Ovary (tissue), 9 donors: ENCODE data around the gene UPK3B. TPM values are rescaled to one million over a fixed set of nuclear protein-coding genes. Genes with fewer than 3 reads are reported as not detected.
"Not testable (repeated sequence)": the region's sequence is repeated elsewhere in the genome, so short reads cannot be mapped to it uniquely, and the experiment has no call there.

Source experiments
- DNase-seq, 5 donors: peaks; one replicate each; pipeline ENCODE4 v3.0.0-alpha.2; 2019 to 2020
- H3K27ac ChIP-seq, 2 donors: fragments of 200-600 bp; one replicate each; pipeline versions ENCODE4 v1.5.1 to v1.8.0; 2019 to 2022
- H3K27me3 ChIP-seq: fragments of 200-600 bp; one replicate; pipeline ENCODE4 v1.8.0; 2022
- H3K36me3 ChIP-seq: fragments of 200-600 bp; sonication (generic); one replicate; pipeline ENCODE4 v1.5.1; 2019
- H3K4me1 ChIP-seq: one replicate; pipeline ENCODE4 v1.8.1; 2013; ENCODE audit warnings: mild to moderate bottlenecking, moderate library complexity; ENCODE audit not compliant: insufficient read depth
- H3K4me3 ChIP-seq: fragments of 200-600 bp; sonication (generic); one replicate; pipeline ENCODE4 v1.5.1; 2017
- H3K9me3 ChIP-seq, 2 donors: fragments of 200-600 bp in 1 of 2; sonication (generic) in 1 of 2; one replicate each; pipeline versions ENCODE4 v1.5.1 to v1.8.1; 2013 to 2019; ENCODE audit warnings: mild to moderate bottlenecking in 1 of 2, moderate library complexity in 1 of 2
- POLR2A ChIP-seq: fragments of 450-650 bp; IDR thresholded peaks from one replicate; pipeline ENCODE4 v1.6.1; 2017; ENCODE audit warnings: antibody characterized with exemption, mild to moderate bottlenecking, moderate library complexity
- WGBS, 3 donors: extraction: QIAGEN DNeasy Blood & Tissue Kit in 1 of 3; methylation state at CpG; one replicate each; pipeline versions ENCODE4 v1.1.5 to v1.1.7; 2013 to 2017; 5-methylcytosine and 5-hydroxymethylcytosine counted together
- intact Hi-C, 4 donors: fragments of 100-400 bp; cut with DNase I; formaldehyde crosslinking; loops; one replicate each; pipeline versions ENCODE4 v1.11.0 to v1.15.1; 2022 to 2023
- polyA plus RNA-seq, 2 donors: library from polyadenylated mRNA; stranded (reverse); fragments of 200-250 nt in 1 of 2; fragments of 350-450 nt in 1 of 2; fragmentation: Illumina TruSeq in 1 of 2; extraction: RNeasy Lipid Tissue Mini Kit (QIAGEN cat#74804) in 1 of 2; gene quantifications; one replicate each; pipeline ENCODE4 v1.2.3, GENCODE V29; 2013 to 2014
- total RNA-seq, 7 donors: library from RNA; depleted of rRNA in 2 of 7; stranded (reverse); fragments of >200 nt in 2 of 7; fragmentation: NEBNext Ultra II Directional in 3 of 7; extraction: Animal tissue kit (Norgen Biotek cat#: 25700) in 3 of 7; gene quantifications; one replicate each; pipeline versions ENCODE4 v1.1.0 to v1.2.4, GENCODE V29; 2016 to 2023
- TF ChIP-seq, protein P1 (sequence below), 3 donors: fragments of 450-650 bp in 2 of 3; fragments of 200-600 bp in 1 of 3; IDR thresholded peaks; one replicate each; pipeline versions ENCODE4 v1.5.1 to v1.8.0; 2016 to 2022; ENCODE audit warnings: antibody characterized with exemption in 3 of 3, mild to moderate bottlenecking in 1 of 3
- donor health status: DM: no; HTN: no; CAD: no; lungs with moderate emphysema.
- donor health status: DM: no; HTN: no; CAD: no.
- donor health status: Bipolar disorder and iron deficiency.
- donor health status: DM: yes; HTN: yes; CAD: no.
- donor health status: DM: no; HTN: no; CAD: no.
- donor health status: DM: yes; HTN: yes; CAD: no.

Gene UPK3B
- total and polyA plus RNA-seq, 9 donors: 0.78 to 607 (median 2.7) TPM

DNA sequence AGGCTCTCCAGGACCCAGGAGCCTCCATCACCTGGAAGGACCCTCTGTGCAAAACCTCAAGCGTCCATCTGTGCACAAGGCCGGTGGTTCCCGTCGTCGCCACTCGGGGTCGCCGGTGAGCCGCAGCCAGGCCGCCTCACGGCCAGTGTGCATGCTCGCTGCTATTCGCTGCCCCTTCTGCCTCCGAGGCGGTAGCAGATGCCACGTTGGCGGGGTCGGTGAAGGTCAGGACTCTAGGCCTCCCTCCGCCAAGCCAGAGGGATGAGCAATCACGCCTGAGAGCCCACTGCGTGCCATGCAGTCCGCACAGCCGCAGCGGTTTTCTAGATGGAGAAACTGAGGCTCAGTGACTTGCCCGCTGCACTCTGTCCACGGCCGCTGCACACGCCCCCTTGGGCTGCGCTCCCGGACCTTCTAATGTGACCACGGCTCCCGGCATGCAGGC, 5.7 kb downstream of the UPK3B start:
- Histone ChIP-seq H3K4me1 (peaks cover 5% of the 10 kb centered on the region), H3K9me3 (no peaks in the 10 kb centered on the region), H3K4me3 (no peak overlapping the region), H3K36me3 (no peaks in the 10 kb centered on the region), H3K27ac (no peak overlapping the region), H3K27me3 (no peaks in the 10 kb centered on the region)
- 0 to 4% methylated on average over 12 to 32 of the region's 32 CpGs; no CpG with 5 or more reads in 1 of the 3 donors for WGBS, 3 donors
- TF ChIP-seq, protein P1, sequence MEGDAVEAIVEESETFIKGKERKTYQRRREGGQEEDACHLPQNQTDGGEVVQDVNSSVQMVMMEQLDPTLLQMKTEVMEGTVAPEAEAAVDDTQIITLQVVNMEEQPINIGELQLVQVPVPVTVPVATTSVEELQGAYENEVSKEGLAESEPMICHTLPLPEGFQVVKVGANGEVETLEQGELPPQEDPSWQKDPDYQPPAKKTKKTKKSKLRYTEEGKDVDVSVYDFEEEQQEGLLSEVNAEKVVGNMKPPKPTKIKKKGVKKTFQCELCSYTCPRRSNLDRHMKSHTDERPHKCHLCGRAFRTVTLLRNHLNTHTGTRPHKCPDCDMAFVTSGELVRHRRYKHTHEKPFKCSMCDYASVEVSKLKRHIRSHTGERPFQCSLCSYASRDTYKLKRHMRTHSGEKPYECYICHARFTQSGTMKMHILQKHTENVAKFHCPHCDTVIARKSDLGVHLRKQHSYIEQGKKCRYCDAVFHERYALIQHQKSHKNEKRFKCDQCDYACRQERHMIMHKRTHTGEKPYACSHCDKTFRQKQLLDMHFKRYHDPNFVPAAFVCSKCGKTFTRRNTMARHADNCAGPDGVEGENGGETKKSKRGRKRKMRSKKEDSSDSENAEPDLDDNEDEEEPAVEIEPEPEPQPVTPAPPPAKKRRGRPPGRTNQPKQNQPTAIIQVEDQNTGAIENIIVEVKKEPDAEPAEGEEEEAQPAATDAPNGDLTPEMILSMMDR (IDR thresholded peaks at IDR 0.05): peak in 2 of 3 donors; percentile 34 to 60
- no peak for TF ChIP-seq POLR2A
- DNase-seq: peak in 3 of 5 donors; percentile 45 to 80 (median 48)
- intact Hi-C loops: no loop called here

DNA sequence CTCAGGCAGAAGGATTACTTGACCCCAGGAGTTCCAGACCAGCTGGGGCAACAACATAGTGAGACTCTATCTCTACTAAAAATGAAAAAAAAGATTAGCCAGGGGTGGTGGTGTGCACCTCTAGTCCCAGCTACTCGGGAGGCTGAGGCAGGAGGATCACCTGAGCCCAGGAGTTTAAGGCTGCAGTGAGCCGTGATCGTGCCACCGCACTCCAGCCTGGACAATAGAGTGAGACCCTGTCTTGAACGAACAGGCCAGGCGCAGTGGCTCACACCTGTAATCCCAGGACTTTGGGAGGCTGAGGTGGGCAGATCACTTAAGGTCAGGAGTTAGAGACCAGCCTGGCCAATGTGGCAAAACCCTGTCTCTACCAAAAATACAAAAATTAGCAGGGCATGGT, 6.6 kb downstream of the UPK3B start:
- H3K4me1 ChIP-seq, intact Hi-C loops, H3K36me3 ChIP-seq, H3K27ac ChIP-seq, H3K9me3 ChIP-seq, H3K27me3 ChIP-seq, DNase-seq, H3K4me3 ChIP-seq: not testable (repeated sequence)
- 94% methylated on average over 6 of the region's 6 CpGs; no CpG with 5 or more reads in 2 of the 3 donors for WGBS, 3 donors

DNA sequence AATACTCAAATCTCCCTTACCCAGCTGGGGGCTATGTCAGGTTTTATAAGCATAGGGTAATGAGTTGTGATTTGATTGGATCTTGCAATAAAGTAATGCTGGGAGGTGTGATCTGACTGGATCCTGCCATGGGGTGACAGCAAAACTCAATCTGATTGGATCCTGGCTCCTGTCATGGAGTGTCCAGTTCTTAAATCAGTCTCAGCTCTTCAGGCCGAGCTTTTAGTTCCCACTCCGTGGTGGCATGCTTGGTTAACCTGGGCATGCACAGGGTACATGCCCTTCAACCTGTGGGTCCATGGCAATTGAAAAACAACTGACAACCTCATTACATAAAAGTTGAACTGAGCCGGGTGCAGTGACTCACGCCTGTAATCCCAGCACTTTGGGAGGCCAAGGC, 15.8 kb downstream of the UPK3B start:
- H3K9me3 ChIP-seq, H3K36me3 ChIP-seq, H3K27me3 ChIP-seq, DNase-seq, H3K4me1 ChIP-seq, H3K4me3 ChIP-seq, H3K27ac ChIP-seq, intact Hi-C loops: not testable (repeated sequence)
- 82 to 83% methylated on average over 1 to 2 of the region's 4 CpGs; no CpG with 5 or more reads in 1 of the 3 donors for WGBS, 3 donors

- H3K9me3 ChIP-seq, H3K4me1 ChIP-seq, H3K4me3 ChIP-seq, H3K27ac ChIP-seq, intact Hi-C loops, DNase-seq, H3K27me3 ChIP-seq, H3K36me3 ChIP-seq: not testable (repeated sequence)
- 72 to 92% methylated on average over 2 of the region's 2 CpGs; no CpG with 5 or more reads in 1 of the 3 donors for WGBS, 3 donors
Measured at GRCh38 chr7:76531643-76532042, 21.3 kb downstream of the UPK3B start.

DNA sequence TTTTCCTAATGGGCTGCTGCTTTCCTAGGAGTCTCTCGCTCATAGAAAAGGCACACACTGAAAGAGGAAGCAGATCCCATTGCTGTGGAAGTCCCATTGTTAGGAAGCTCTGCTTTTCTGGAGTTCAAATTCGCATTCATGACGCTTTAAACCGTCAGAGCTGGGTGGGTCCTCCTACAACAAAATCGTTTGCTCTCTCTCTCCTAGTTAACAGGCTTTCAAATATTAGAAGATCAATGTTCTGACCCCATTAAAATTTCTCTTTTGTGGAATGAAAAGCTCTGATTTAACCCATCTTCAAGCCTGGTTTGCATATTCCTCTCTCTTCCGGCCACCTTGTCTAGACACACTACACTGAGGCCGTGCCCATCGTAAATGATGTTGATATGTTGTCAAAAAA, 32.8 kb downstream of the UPK3B start, which contains the start of gene SPDYE16:
SPDYE16 (minus strand) TSS at position 101 of the 400 bp plus-strand sequence. CDS start 1,838 bp downstream, outside the sequence.
- H3K4me3 ChIP-seq, H3K4me1 ChIP-seq, H3K27me3 ChIP-seq, H3K36me3 ChIP-seq, H3K9me3 ChIP-seq, intact Hi-C loops, DNase-seq, H3K27ac ChIP-seq: not testable (repeated sequence)
- WGBS, 3 donors: no CpG with 5 or more reads among the region's 8 CpGs

- intact Hi-C loops, H3K27me3 ChIP-seq, H3K36me3 ChIP-seq, H3K4me1 ChIP-seq, H3K9me3 ChIP-seq: not testable (repeated sequence)
- TF ChIP-seq, protein P1 (IDR thresholded peaks at IDR 0.05): peak in 1 of 3 donors; percentile 15
- TF ChIP-seq POLR2A: peak; percentile 45
- WGBS, 3 donors: 0% methylated on average over 50 to 71 of the region's 71 CpGs
- Histone ChIP-seq H3K27ac (peak overlapping the region; percentile 9 to 74), H3K4me3 (peak overlapping the region; percentile 98)
- peak; percentile 86 to 91 (median 87) for DNase-seq
Measured at GRCh38 chr7:76549025-76549854, 38.9 kb downstream of the UPK3B start.

DNA sequence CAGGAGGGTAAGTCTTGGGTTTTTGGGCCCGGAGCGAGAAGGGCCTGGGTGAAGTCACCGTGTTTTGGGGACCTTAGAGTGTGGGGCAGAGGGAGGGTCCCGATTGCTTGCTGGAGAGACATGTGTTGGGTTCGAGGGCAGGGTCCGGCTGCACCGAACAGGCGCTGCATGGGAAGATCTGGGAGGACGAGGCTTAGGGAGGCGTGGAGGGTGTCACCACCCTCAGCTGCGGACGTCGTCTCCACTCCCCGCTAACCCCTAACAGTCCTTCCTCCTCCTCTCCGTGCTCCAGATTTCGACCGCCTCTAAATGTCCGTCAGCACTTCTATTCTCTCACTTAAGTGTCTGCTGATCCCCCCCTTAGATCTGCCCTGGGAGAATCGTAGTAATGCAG, 39.5 kb downstream of the UPK3B start:
- Histone ChIP-seq H3K4me3 (peak overlapping the region; percentile 98), H3K27ac (peak overlapping the region; percentile 9 to 74)
- intact Hi-C loops, H3K4me1 ChIP-seq, H3K36me3 ChIP-seq, H3K9me3 ChIP-seq, H3K27me3 ChIP-seq: not testable (repeated sequence)
- WGBS, 3 donors: 0 to 1% (median 0%) methylated on average over 18 to 19 of the region's 19 CpGs
- peak in 1 of 5 donors; percentile 21 for DNase-seq

DNA sequence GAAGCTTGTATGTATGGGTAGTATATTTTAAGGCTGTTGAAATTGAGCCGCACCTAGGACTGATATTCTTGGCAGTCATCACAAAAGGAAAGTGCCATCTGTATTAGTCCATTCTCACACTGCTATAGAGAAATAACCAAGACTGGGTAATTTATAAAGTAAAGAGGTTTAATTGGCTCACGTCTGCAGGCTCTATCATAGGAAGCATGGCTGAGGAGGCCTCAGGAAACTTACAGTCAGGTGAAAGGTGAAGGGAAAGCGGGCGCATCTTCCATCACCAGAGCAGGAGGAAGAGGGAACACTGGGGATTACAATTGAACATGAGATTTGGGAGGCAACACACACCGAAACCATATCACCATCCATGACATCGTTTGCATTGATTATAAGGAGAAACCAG, 41.6 kb downstream of the UPK3B start:
- H3K9me3 ChIP-seq, intact Hi-C loops, H3K27me3 ChIP-seq, H3K4me1 ChIP-seq, H3K27ac ChIP-seq, H3K36me3 ChIP-seq, DNase-seq, H3K4me3 ChIP-seq: not testable (repeated sequence)
- WGBS, 3 donors: 89 to 94% (median 93%) methylated on average over 6 of the region's 6 CpGs

- H3K27ac ChIP-seq, H3K36me3 ChIP-seq, DNase-seq, H3K9me3 ChIP-seq, H3K4me1 ChIP-seq, H3K27me3 ChIP-seq, H3K4me3 ChIP-seq, intact Hi-C loops: not testable (repeated sequence)
- 28 to 40% (median 31%) methylated on average over 6 of the region's 6 CpGs for WGBS, 3 donors
Measured at GRCh38 chr7:76559685-76560084, 49.3 kb downstream of the UPK3B start.

GRCh38 chr7:76560157-76560556, 49.8 kb downstream of the UPK3B start:
- H3K4me3 ChIP-seq, H3K27ac ChIP-seq, H3K9me3 ChIP-seq, H3K27me3 ChIP-seq, intact Hi-C loops, H3K4me1 ChIP-seq, DNase-seq, H3K36me3 ChIP-seq: not testable (repeated sequence)
- WGBS, 3 donors: 65 to 76% (median 73%) methylated on average over 3 to 4 of the region's 4 CpGs
